NCI-H1694 (cell line): ENCODE data around the gene MTTP.
"Not testable (repeated sequence)": the region's sequence is repeated elsewhere in the genome, so short reads cannot be mapped to it uniquely, and the experiment has no call there.

Experiments
- DNase-seq: peaks from one replicate; lab custom pipeline; 2025; lab: John Stamatoyannopoulos, UW

MTTP gene

DNA sequence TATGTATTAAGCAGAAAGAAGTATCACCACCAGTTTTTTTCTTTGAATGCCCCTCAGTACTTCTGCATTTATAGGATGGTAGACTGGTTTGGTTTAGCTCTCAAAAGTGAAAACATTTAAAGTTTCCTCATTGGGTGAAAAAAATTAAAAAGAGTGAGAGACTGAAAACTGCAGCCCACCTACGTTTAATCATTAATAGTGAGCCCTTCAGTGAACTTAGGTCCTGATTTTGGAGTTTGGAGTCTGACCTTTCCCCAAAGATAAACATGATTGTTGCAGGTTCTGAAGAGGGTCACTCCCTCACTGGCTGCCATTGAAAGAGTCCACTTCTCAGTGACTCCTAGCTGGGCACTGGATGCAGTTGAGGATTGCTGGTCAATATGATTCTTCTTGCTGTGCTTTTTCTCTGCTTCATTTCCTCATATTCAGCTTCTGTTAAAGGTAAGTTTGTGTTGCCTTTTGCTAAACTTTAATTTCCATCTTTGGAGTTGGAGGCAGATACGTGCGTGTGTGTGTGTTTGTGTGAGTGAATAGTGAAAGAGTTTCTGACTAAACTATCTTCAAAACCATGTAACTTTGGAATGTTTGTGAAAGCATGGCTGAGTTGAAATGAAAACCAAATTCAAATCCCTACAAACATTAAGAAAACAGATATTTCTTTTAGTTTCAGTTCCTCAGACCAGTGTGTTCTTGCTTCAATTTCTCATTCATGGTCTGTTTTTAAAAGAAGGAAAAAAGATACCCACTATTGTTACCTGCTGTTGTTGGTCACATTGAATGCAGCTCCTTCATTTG is at the start of gene MTTP:
Gene MTTP (plus strand): TSS at position 295 of the 795 bp plus-strand sequence. CDS start 86 bp downstream, at position 381.
- DNase-seq, result no peak

- DNase-seq, result no peak
Measured at GRCh38 chr4:99529228-99529627, 45.4 kb upstream of the MTTP start.

- no peak for DNase-seq
Measured at GRCh38 chr4:99529956-99530355, 44.7 kb upstream of the MTTP start.

DNA sequence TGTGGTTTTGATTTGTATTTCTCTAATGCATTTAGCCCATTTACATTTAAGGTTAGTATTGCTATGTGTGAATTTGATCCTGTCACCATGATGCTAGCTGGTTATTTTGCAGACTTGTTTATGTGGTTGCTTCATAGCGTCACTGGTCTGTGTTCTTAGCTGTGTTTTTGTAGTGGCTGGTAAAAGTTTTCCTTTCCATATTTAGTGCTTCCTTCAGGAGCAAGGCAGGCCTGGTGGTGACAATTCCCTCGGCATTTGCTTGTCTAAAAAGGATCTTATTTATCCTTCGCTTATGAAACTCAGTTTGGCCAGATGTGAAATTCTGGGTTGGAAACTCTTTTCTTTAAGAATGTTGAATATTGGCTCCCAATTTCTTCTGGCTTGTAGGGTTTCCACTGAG is 39.9 kb upstream of the MTTP start:
- not testable (repeated sequence) for DNase-seq

DNA sequence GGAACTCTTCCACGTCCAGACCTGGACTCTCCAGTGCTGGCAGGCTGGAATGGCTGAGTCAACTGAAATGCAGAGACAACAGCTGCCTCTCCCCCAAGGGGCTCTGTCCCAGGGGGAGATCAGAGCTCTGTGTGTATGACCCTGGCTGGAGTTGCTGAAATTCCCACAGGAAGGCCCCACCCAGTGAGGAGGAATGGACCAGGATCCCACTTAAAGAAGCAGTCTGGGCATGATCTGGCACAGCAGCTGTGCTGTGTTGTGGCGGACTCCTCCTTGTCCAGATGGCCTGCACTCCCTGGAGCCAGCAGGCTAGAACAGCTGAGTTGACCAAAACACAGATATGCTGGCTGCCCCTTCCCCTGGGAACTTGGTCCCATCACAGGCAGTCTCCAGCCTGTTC is 38.4 kb upstream of the MTTP start:
- no peak for DNase-seq

DNA sequence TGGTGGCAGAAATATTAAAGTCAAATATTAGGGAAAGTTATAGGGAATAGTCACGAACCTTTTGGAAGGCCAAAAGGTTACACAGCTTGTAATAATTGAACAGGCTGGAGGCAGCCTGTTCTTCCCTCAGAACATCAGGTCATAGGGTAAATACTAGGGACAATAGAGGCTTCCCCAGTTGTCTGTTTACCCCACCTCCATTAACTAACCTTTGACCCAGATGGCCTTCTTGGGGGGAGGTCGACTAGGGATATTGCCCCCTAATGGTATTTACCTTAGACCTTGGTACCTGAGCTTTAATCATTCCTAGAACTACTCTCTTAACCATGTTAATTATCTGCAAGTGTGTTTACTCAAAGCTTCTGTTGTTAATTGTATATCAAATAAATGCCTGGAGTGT is 37.8 kb upstream of the MTTP start:
- DNase-seq, result no peak

- DNase-seq, result no peak
Measured at GRCh38 chr4:99537674-99538073, 37.0 kb upstream of the MTTP start.

GRCh38 chr4:99540277-99540939 is 34.2 kb upstream of the MTTP start:
- no peak for DNase-seq

- no peak for DNase-seq
Measured at GRCh38 chr4:99552872-99553271, 21.8 kb upstream of the MTTP start.

DNA sequence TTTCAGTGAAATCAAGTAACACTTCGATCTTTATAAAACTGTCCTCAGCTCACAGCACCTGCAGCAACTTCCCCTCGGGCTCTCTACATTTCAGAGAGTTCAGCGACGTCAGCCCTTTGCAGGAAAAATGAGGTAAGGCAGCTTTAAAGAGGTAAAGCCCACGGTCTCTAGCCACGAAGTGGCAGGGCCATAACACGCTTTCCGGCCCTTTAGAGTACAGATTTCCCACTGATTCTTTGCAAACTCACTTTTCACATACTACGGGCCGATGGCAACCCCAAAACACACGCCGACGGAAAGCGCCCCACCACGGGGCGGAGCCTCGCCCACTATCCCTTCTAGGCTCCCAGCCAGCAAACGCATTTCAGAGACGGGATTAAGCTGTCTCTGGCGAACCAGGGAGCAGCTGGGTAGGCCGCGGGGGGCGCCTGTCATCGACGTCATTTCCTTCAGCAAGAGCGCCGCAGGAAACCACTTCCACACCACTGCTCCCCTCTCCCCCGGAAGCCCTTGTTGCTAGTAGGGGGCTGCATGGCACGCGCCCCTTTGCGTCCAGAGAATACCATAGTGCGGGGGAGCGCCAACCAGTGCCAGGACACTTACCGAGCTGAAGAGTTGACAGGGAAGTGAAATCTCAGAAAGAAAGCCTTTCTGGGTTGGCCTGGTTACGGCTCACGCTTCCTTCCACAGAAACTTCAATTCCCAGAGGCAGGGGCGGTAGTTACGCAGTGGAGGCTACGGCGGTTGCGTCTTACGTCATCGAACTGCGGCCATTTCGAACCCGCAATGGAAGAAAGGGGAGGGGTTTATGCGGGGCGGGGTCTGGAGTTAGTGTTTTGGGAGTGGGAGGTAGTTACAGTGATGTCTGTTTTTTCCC is 11.1 kb upstream of the MTTP start, which contains the start of gene TRMT10A:
Gene TRMT10A (minus strand): TSS at position 730 of the 877 bp plus-strand sequence. CDS start 4,701 bp downstream, outside the sequence.
- DNase-seq, result peak; percentile 91

- DNase-seq, result no peak
Measured at GRCh38 chr4:99564921-99565320, 9.7 kb upstream of the MTTP start.

GRCh38 chr4:99571883-99572282 is 2.7 kb upstream of the MTTP start:
- DNase-seq, result no peak

DNA sequence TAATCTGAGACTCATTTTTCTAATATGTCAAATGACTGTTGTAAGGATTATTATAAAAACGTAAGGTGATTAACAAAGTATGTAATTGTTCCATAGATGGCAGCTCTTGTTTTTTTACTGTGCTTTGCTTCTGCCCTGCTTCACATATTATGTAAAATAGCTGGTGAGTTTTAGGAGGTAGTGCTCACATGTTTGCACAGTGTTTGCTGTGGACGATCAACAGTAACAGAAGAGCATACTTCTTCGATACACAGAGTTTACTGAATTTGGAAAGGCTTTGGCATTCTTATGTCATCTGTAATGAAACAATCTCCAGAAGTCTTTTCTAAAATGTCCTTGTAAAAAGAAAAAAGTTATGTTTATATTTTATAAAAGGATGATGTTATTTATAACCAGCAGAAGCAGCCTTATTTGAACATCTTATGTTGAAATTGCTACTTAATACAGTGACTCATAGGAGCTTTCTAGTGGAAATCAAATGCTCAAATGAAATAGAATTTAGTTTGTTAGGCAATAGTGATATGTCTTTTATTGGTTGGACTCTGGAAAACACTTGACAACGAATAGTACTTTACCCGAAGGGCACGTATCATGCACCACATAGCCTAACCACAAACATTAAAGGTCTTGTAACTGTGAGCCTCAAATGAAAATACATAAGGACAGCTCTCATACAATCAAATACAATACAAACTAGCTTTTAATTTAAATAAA is 1.9 kb upstream of the MTTP start:
- DNase-seq, result no peak

- DNase-seq, result no peak
Measured at GRCh38 chr4:99573735-99574368, 772 bp upstream of the MTTP start.

- no peak for DNase-seq
Measured at GRCh38 chr4:99578714-99579113, 4.1 kb downstream of the MTTP start.

GRCh38 chr4:99585516-99585915 is 10.9 kb downstream of the MTTP start:
- no peak for DNase-seq

GRCh38 chr4:99586322-99586721 is 11.7 kb downstream of the MTTP start:
- DNase-seq, result no peak

GRCh38 chr4:99586797-99587196 is 12.2 kb downstream of the MTTP start:
- DNase-seq, result no peak

- DNase-seq, result no peak
Measured at GRCh38 chr4:99587309-99587708, 12.7 kb downstream of the MTTP start.

DNA sequence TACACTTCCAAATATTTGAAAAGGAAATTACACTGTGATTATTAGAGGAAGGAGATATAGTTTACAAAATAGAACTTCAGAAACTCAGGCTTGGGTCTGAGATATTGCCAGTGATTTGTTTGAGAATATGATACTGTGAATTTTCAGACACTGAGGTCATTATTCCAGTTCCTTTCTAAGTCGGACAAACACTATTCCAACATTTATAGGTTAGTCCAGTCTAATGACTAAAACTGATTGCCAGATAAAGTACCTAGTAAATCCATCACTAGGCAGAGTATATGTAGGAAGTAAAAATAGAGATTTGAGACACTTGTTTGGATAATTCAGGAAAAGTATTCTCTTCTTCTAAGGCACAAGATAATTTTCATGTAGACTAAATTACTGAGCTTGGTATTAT is 13.2 kb downstream of the MTTP start:
- no peak for DNase-seq

DNA sequence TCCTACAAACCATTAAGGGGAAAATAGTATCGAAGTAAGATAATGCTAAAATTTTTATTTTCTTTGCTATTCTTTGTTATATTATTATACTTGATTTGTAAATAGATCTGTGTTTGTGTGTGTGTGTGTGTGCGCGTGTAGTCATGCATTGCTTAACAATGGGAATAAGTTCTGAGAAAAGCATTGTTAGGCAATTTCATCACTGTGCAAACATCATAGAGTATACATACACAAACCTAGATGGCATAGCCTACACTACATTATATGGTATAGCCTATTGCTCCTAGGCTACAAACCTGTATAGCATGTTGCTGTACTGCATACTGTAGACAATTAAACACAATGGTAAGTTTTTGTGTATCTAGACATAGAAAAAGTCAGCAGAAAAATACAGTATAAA is 17.1 kb downstream of the MTTP start:
- no peak for DNase-seq
